ENCODE results near the gene PKP2. TPM values are rescaled to one million over a fixed set of nuclear protein-coding genes. Genes with fewer than 3 reads are reported as not detected.

The PKP2 gene
- not detected in 2 replicates for total RNA-seq

DNA sequence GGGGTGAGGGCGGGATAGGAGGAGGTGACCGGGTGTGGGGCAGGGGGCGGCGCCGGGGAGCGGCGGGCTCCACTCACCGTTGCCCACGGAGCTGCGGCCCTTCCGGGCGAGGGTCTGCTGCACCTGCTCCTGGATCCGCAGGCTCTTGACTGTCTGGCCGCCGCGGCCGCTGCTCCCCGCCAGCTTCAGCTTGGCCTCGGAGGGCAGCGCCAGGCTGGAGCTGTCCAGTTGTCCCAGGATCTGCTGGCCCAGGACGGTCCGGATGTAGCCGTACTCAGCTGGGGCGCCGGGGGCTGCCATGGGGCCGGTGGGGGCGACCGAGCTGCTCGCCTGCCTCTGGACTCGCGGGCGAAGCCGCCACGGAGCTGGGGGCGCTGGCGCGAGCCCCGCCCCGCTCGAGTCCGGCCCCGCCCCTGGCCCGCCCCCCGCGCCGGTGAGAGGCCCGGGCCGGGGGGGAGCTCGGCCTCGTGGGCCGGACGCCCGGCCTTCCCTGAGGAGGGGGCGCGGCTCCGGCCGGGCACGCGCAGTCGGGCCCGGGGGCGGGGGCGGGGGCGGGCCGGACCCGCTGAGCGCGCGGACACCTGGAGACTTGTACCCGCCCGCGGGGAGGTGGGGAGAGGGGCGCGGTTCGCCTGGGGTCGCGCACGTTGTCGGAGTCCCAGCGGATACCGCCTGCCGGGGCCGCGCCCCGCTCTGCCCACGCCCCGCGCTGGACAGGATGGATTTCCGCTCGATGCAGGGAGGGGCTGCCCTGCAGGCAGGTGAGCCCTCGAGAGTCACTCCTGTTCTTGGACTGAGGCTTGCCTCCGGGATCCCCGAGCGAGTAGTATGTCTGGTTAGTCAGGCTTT is at the start of gene PKP2:
Gene PKP2 (minus strand): TSS at position 346 of the 849 bp plus-strand sequence. CDS start 46 bp downstream, at position 300.

DNA sequence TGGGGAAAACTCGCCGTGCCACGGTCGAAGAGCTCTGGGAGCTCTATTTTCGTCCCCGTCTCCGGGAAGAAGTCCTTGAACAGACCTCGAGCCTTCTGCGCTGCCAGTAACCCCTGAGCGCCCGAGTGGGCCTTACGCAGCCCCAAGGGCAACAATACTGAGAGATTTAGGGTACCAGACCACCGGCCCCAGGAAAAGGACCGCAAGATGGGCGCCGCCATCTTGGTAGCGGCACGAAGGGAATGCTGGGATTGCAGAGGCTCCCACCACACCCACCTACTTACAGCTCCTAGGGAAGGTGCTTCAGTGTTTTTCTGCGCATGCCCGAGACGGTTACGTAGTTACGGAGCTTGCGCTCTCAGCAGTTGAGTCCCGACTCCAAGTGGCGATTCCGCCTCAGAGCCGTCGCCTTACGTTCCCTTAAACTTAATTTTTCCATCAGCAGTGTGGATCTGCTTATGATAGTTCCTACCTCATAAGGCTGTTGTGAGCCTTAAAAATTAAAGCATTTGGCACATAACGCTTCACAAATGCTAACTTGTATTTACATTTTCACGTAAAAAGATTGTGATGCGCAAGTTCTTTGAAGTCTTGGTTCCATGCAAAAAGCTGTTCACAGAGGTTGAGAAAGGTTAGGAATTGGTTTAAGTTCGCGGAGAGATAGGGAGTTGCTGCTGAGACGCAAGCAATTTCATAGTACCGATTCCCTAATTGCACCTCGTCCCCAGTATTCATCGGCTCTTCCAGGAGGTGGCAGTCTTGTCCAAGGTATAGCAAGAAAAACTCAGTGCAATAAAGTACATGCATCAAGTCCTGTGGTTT is 140.7 kb downstream of the PKP2 start, which contains the start of gene YARS2:
Gene YARS2 (minus strand): TSS at position 244 of the 822 bp plus-strand sequence. CDS start 23 bp downstream, at position 221.

Other genes with a start within 250 kb of the PKP2 start
- gene DNM1L, start 217.5 kb downstream of the PKP2 start, total RNA-seq: 60.0 and 69.8 TPM in 2 replicates
- gene YARS2, start 140.9 kb downstream of the PKP2 start, total RNA-seq: 20.3 and 24.8 TPM in 2 replicates